Liver (tissue), 9 donors: Measurements from ENCODE around the gene NMRAL1. TPM values are rescaled to one million over a fixed set of nuclear protein-coding genes. Genes with fewer than 3 reads are reported as not detected.

ENCODE experiments used
- DNase-seq: peaks from one replicate; pipeline ENCODE4 v3.0.0-alpha.2; 2017; ENCODE audit warnings: low spot score
- H3K27ac ChIP-seq, 2 donors: one replicate each; pipeline ENCODE4 v1.7.0; 2013; ENCODE audit warnings: inconsistent platforms in 2 of 2, low read length in 2 of 2, control low read depth in 1 of 2, low read depth in 1 of 2, mild to moderate bottlenecking in 1 of 2
- H3K27me3 ChIP-seq, 4 donors: one replicate each; pipeline versions ENCODE4 v1.6.1 to v1.7.0; 2013; ENCODE audit warnings: low read length in 3 of 4, inconsistent platforms in 1 of 4, mild to moderate bottlenecking in 1 of 4, moderate library complexity in 1 of 4; ENCODE audit not compliant: control insufficient read depth in 4 of 4, insufficient read depth in 4 of 4
- H3K36me3 ChIP-seq, 4 donors: one replicate each; pipeline versions ENCODE4 v1.6.1 to v1.7.0; 2013; ENCODE audit warnings: low read length in 3 of 4, mild to moderate bottlenecking in 3 of 4, low read depth in 1 of 4, moderate library complexity in 1 of 4; ENCODE audit not compliant: control insufficient read depth in 4 of 4, insufficient read depth in 3 of 4
- H3K4me1 ChIP-seq, 4 donors: one replicate each; pipeline versions ENCODE4 v1.6.1 to v1.7.0; 2013; ENCODE audit warnings: low read length in 3 of 4, mild to moderate bottlenecking in 3 of 4, moderate library complexity in 1 of 4; ENCODE audit not compliant: control insufficient read depth in 4 of 4, insufficient read depth in 4 of 4
- H3K4me3 ChIP-seq, 3 donors: one replicate each; pipeline versions ENCODE4 v1.6.1 to v1.7.0; 2013; ENCODE audit warnings: low read length in 3 of 3, control low read depth in 1 of 3, low read depth in 1 of 3, mild to moderate bottlenecking in 1 of 3
- H3K9ac ChIP-seq, 2 donors: one replicate each; pipeline ENCODE4 v1.7.0; 2013; ENCODE audit warnings: low read length in 2 of 2, mild to moderate bottlenecking in 2 of 2, moderate library complexity in 2 of 2, control low read depth in 1 of 2, low read depth in 1 of 2
- H3K9me3 ChIP-seq, 4 donors: one replicate each; pipeline versions ENCODE4 v1.6.1 to v1.7.0; 2013; ENCODE audit warnings: low read length in 3 of 4; ENCODE audit not compliant: control insufficient read depth in 4 of 4
- CTCF ChIP-seq: fragments of 150-350 bp; IDR thresholded peaks from 2 replicates; pipeline ENCODE4 v1.5.1; 2017; ENCODE audit warnings: improper control_type of control experiment, low read depth, low read length; ENCODE audit not compliant: missing input control
- EGR1 ChIP-seq, 2 donors: IDR thresholded peaks; 2 replicates each; pipeline ENCODE4 v1.6.1; 2016 to 2018; ENCODE audit warnings: antibody characterized with exemption in 2 of 2, low read depth in 2 of 2
- SP1 ChIP-seq: IDR thresholded peaks from 2 replicates; pipeline ENCODE4 v1.6.1; 2018; ENCODE audit warnings: antibody characterized with exemption, mild to moderate bottlenecking
- YY1 ChIP-seq: IDR thresholded peaks from 2 replicates; pipeline ENCODE4 v1.6.1; 2016; ENCODE audit warnings: antibody characterized with exemption, mild to moderate bottlenecking
- ZBTB33 ChIP-seq: IDR thresholded peaks from 2 replicates; pipeline ENCODE4 v1.6.1; 2016; ENCODE audit warnings: antibody characterized with exemption
- WGBS: extraction: QIAGEN DNeasy Blood & Tissue Kit; methylation state at CpG from one replicate; pipeline ENCODE4 v1.1.7; 2013; 5-methylcytosine and 5-hydroxymethylcytosine counted together
- polyA plus RNA-seq, 2 donors: library from polyadenylated mRNA; stranded (reverse) in 1 of 2; unstranded in 1 of 2; fragments of 200-250 nt in 1 of 2; fragments of >200 nt in 1 of 2; fragmentation: Nextera tagmentation in 1 of 2; extraction: Ambion mirVana in 1 of 2; gene quantifications; one replicate each; pipeline versions ENCODE4 v1.2.1 to v1.2.3, GENCODE V29; 2013 to 2015
- total RNA-seq, 2 donors: library from RNA; depleted of rRNA; stranded (reverse); fragments of >200 nt; gene quantifications; one replicate each; pipeline ENCODE4 v1.2.3, GENCODE V29; 2014
- TF ChIP-seq, protein P1 (sequence below): IDR thresholded peaks from 2 replicates; pipeline ENCODE4 v1.6.1; 2016; ENCODE audit warnings: antibody characterized with exemption, mild to moderate bottlenecking
- donor health status: healthy.
- donor health status: healthy.
- donor health status: healthy.
- donor health status: healthy.
- donor health status: healthy.

The NMRAL1 gene
- total and polyA plus RNA-seq, 4 donors, result 20.1 to 45.4 (median 28.3) TPM

- TF ChIP-seq, protein P1, sequence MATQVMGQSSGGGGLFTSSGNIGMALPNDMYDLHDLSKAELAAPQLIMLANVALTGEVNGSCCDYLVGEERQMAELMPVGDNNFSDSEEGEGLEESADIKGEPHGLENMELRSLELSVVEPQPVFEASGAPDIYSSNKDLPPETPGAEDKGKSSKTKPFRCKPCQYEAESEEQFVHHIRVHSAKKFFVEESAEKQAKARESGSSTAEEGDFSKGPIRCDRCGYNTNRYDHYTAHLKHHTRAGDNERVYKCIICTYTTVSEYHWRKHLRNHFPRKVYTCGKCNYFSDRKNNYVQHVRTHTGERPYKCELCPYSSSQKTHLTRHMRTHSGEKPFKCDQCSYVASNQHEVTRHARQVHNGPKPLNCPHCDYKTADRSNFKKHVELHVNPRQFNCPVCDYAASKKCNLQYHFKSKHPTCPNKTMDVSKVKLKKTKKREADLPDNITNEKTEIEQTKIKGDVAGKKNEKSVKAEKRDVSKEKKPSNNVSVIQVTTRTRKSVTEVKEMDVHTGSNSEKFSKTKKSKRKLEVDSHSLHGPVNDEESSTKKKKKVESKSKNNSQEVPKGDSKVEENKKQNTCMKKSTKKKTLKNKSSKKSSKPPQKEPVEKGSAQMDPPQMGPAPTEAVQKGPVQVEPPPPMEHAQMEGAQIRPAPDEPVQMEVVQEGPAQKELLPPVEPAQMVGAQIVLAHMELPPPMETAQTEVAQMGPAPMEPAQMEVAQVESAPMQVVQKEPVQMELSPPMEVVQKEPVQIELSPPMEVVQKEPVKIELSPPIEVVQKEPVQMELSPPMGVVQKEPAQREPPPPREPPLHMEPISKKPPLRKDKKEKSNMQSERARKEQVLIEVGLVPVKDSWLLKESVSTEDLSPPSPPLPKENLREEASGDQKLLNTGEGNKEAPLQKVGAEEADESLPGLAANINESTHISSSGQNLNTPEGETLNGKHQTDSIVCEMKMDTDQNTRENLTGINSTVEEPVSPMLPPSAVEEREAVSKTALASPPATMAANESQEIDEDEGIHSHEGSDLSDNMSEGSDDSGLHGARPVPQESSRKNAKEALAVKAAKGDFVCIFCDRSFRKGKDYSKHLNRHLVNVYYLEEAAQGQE, result no peak
- TF ChIP-seq SP1, result no peak
- TF ChIP-seq ZBTB33, result no peak
- TF ChIP-seq EGR1 (IDR thresholded peaks at IDR 0.05; ENCODE audit: low read depth in 2 of 2), result no peak
- TF ChIP-seq YY1, result no peak
Observed at GRCh38 chr16:4463522-4464163, 10.8 kb downstream of the NMRAL1 start (continued).

- Histone ChIP-seq H3K27me3 (no peaks in the 10 kb centered on the region), H3K27ac (no peak overlapping the region), H3K9ac (no peak overlapping the region), H3K9me3 (no peaks in the 10 kb centered on the region), H3K36me3 (peaks cover 12 to 34% (median 22%) of the 10 kb centered on the region in 4 donors), H3K4me1 (peaks cover 5 to 13% (median 7%) of the 10 kb centered on the region in 4 donors), H3K4me3 (no peak overlapping the region)
- 90% methylated on average over 27 of the region's 27 CpGs for WGBS
- no peak for TF ChIP-seq CTCF
- TF ChIP-seq, protein P1, result no peak
- DNase-seq, result no peak
Observed at GRCh38 chr16:4461250-4462085, 13.0 kb downstream of the NMRAL1 start.
